Mesenchymal stem cell (in vitro differentiated cells and primary cell): ENCODE results near the gene ETV1. TPM values are rescaled to one million over a fixed set of nuclear protein-coding genes. Genes with fewer than 3 reads are reported as not detected.

Experiments
- DNase-seq: peaks from one replicate; pipeline ENCODE4 v3.0.0-alpha.2; 2013
- H2AFZ ChIP-seq: one replicate; pipeline ENCODE4 v1.6.1; 2013; ENCODE audit warnings: low read depth, mild to moderate bottlenecking, control low read depth, inconsistent platforms, low read length, moderate library complexity
- H2AK5ac ChIP-seq: 2 replicates; pipeline ENCODE4 v1.6.1; 2013; ENCODE audit warnings: low read length, moderate library complexity, mild to moderate bottlenecking, inconsistent platforms; ENCODE audit not compliant: severe bottlenecking
- H2BK120ac ChIP-seq: one replicate; pipeline ENCODE4 v1.6.1; 2013; ENCODE audit warnings: low read depth, mild to moderate bottlenecking, inconsistent platforms, low read length, moderate library complexity
- H2BK12ac ChIP-seq, 2 experiments: one replicate each; pipeline ENCODE4 v1.6.1; 2013; ENCODE audit warnings: inconsistent platforms in 2 of 2, low read length in 2 of 2, mild to moderate bottlenecking in 2 of 2, moderate library complexity in 2 of 2, control low read depth in 1 of 2
- H2BK15ac ChIP-seq: one replicate; pipeline ENCODE4 v1.6.1; 2013; ENCODE audit warnings: mild to moderate bottlenecking, low read depth, inconsistent platforms; ENCODE audit not compliant: poor library complexity, severe bottlenecking
- H2BK5ac ChIP-seq: 2 replicates; pipeline ENCODE4 v1.6.1; 2013; ENCODE audit warnings: low read depth, mild to moderate bottlenecking, low read length, control low read depth, inconsistent platforms; ENCODE audit not compliant: poor library complexity, severe bottlenecking
- H3K14ac ChIP-seq, 2 experiments: one replicate each; pipeline ENCODE4 v1.6.1; 2013; ENCODE audit warnings: inconsistent platforms in 2 of 2, low read length in 2 of 2, control low read depth in 1 of 2, mild to moderate bottlenecking in 1 of 2, moderate library complexity in 1 of 2
- H3K18ac ChIP-seq, 2 experiments: one replicate each; pipeline ENCODE4 v1.6.1; 2013; ENCODE audit warnings: inconsistent platforms in 2 of 2, low read length in 2 of 2, control low read depth in 1 of 2, low read depth in 1 of 2, mild to moderate bottlenecking in 1 of 2
- H3K23ac ChIP-seq, 2 experiments: one replicate each; pipeline ENCODE4 v1.6.1; 2013; ENCODE audit warnings: inconsistent platforms in 2 of 2, low read length in 2 of 2, mild to moderate bottlenecking in 2 of 2, moderate library complexity in 2 of 2, control low read depth in 1 of 2
- H3K27ac ChIP-seq: 2 replicates; pipeline ENCODE4 v1.5.1; 2013; ENCODE audit warnings: mild to moderate bottlenecking, moderate library complexity, low read length, control low read depth, inconsistent platforms; ENCODE audit not compliant: poor library complexity, severe bottlenecking
- H3K27me3 ChIP-seq, 2 experiments: 2 replicates each; pipeline versions ENCODE4 v1.6.1 to v1.7.0; 2013; ENCODE audit warnings: low read length in 2 of 2, mild to moderate bottlenecking in 2 of 2, moderate library complexity in 2 of 2, control low read depth in 1 of 2, inconsistent platforms in 1 of 2; ENCODE audit not compliant: control insufficient read depth in 1 of 2, insufficient read depth in 1 of 2
- H3K36me3 ChIP-seq, 2 experiments: 2 replicates each; pipeline versions ENCODE4 v1.6.1 to v1.7.0; 2013; ENCODE audit warnings: low read length in 2 of 2, control low read depth in 1 of 2, inconsistent platforms in 1 of 2, low read depth in 1 of 2, mild to moderate bottlenecking in 1 of 2; ENCODE audit not compliant: insufficient read depth in 2 of 2, control insufficient read depth in 1 of 2
- H3K4ac ChIP-seq, 2 experiments: one replicate each; pipeline ENCODE4 v1.6.1; 2013; ENCODE audit warnings: inconsistent platforms in 2 of 2, low read length in 2 of 2, mild to moderate bottlenecking in 2 of 2, moderate library complexity in 2 of 2, control low read depth in 1 of 2, low read depth in 1 of 2
- H3K4me1 ChIP-seq: 2 replicates; pipeline ENCODE4 v1.6.1; 2013; ENCODE audit warnings: low read depth, low read length, control low read depth; ENCODE audit not compliant: control insufficient read depth, insufficient read depth
- H3K4me2 ChIP-seq: 2 replicates; pipeline ENCODE4 v1.6.1; 2013; ENCODE audit warnings: low read length, mild to moderate bottlenecking, inconsistent platforms; ENCODE audit not compliant: poor library complexity, severe bottlenecking
- H3K4me3 ChIP-seq, 2 experiments: 2 replicates each; pipeline versions ENCODE4 v1.5.1 to v1.7.0; 2013; ENCODE audit warnings: low read length in 2 of 2, mild to moderate bottlenecking in 2 of 2, control low read depth in 1 of 2, low read depth in 1 of 2; ENCODE audit not compliant: insufficient read depth in 1 of 2
- H3K79me1 ChIP-seq: replicated peaks from 2 replicates; pipeline ENCODE4 v1.6.1; 2013; ENCODE audit warnings: mild to moderate bottlenecking, control low read depth, low read length, inconsistent platforms; ENCODE audit not compliant: poor library complexity, severe bottlenecking
- H3K9ac ChIP-seq: 2 replicates; pipeline ENCODE4 v1.7.0; 2013; ENCODE audit warnings: mild to moderate bottlenecking, low read length, moderate library complexity
- H3K9me3 ChIP-seq: 2 replicates; pipeline ENCODE4 v1.7.0; 2013; ENCODE audit warnings: mild to moderate bottlenecking, low read length; ENCODE audit not compliant: control insufficient read depth
- H4K8ac ChIP-seq: one replicate; pipeline ENCODE4 v1.6.1; 2013; ENCODE audit warnings: inconsistent platforms, mild to moderate bottlenecking, low read length, moderate library complexity
- H4K91ac ChIP-seq: one replicate; pipeline ENCODE4 v1.6.1; 2013; ENCODE audit warnings: mild to moderate bottlenecking, low read length, inconsistent platforms
- WGBS: methylation state at CpG from one replicate; pipeline ENCODE4 v1.1.7; 2013; ENCODE audit warnings: mixed read lengths; 5-methylcytosine and 5-hydroxymethylcytosine counted together
- polyA plus RNA-seq, 2 experiments: library from polyadenylated mRNA; stranded (reverse); fragments of 200-250 nt; gene quantifications; one replicate each; pipeline ENCODE4 v1.2.3, GENCODE V29; 2013

ETV1 gene
- polyA plus RNA-seq (2013, experiment 1 of 2), result 47.3 TPM
- 49.7 TPM for polyA plus RNA-seq (2013, experiment 2 of 2)

DNA sequence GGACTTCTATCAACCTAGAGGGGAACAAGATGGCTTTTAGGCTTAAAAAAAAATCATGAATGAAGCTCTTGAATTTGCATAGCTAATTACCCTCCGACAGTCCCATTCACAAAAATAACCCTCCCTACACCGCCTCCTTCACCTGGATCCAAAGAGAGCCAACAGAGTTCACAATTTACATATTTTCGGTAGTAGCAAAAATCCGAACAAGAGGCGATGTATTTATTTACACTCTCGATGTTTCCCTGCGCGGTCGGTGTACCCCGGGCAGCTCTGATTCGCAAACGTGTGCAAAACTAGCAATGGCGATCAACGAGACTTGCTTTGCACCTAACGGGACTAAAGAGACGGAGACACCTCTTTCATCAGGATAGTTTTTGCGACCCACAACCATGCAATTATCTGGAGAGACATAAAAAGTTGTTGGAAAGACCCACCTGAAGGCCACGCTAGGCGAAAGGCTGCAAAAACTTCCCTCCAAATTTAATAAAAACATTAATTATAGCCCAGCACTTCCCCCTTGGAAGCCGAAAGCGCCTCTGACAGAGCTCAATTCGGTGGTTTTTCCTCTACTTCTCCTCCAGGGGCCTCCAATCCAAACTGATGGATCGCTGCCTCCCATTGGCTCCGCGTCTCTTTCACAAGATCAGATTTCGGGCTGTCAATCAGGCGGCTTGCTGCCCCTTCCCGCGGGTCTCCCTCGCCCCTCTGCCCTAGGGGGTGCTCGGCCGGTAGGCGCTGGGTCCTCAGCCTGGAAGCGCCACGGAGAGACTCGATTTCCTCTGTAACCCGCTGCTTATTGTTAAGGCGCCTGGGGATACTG, at the start of gene ETV1:
ETV1 (minus strand) TSS at position 541 of the 823 bp plus-strand sequence. CDS start 614 bp downstream, outside the sequence.
- H3K4ac ChIP-seq, result peak within 1 kb of the TSS; percentile 39 to 85
- H3K9ac ChIP-seq, result peak within 1 kb of the TSS; percentile 97
- peak within 1 kb of the TSS; percentile 11 for H2BK120ac ChIP-seq
- H2BK5ac ChIP-seq, result peak within 1 kb of the TSS; percentile 69
- peaks cover 0 to 7% of the 10 kb centered on the region in 2 experiments for H3K36me3 ChIP-seq
- DNase-seq, result peak; percentile 88
- WGBS, result under 1% methylated on average over 37 of the region's 38 CpGs
- no peak within 1 kb of the TSS for H3K14ac ChIP-seq
- no peaks in the 10 kb centered on the region for H3K27me3 ChIP-seq
- H3K23ac ChIP-seq, result peak within 1 kb of the TSS in 1 of 2 experiments; percentile 83
- H4K8ac ChIP-seq, result peak within 1 kb of the TSS; percentile 54
- peak within 1 kb of the TSS in 1 of 2 experiments; percentile 95 for H2BK12ac ChIP-seq
- peak within 1 kb of the TSS; percentile 93 for H3K4me2 ChIP-seq
- no peak within 1 kb of the TSS for H2AK5ac ChIP-seq
- H2AFZ ChIP-seq, result peak within 1 kb of the TSS; percentile 77
- no peaks in the 10 kb centered on the region for H3K9me3 ChIP-seq
- H2BK15ac ChIP-seq, result peak within 1 kb of the TSS; percentile 26
- peak within 1 kb of the TSS; percentile 86 to 96 for H3K18ac ChIP-seq
- peak within 1 kb of the TSS; percentile 44 for H4K91ac ChIP-seq
- H3K79me1 ChIP-seq, result peaks cover 3% of the 10 kb centered on the region
- peak within 1 kb of the TSS; percentile 82 for H3K27ac ChIP-seq
- peak within 1 kb of the TSS; percentile 79 to 94 for H3K4me3 ChIP-seq
- H3K4me1 ChIP-seq, result peaks cover 1% of the 10 kb centered on the region

GRCh38 chr7:14024406-14024805, 34.9 kb upstream of the ETV1 start:
- no peak overlapping the region for H2AK5ac ChIP-seq
- H2BK15ac ChIP-seq, result no peak overlapping the region
- DNase-seq, result no peak
- no peak overlapping the region for H3K27ac ChIP-seq
- WGBS, result 89% methylated on average over 1 of the region's 2 CpGs
- no peak overlapping the region for H3K4me2 ChIP-seq
- H3K4me1 ChIP-seq, result peaks cover 2% of the 10 kb centered on the region
- no peak overlapping the region for H4K8ac ChIP-seq
- H3K79me1 ChIP-seq, result no peaks in the 10 kb centered on the region
- no peak overlapping the region for H2BK5ac ChIP-seq
- no peak overlapping the region for H2BK12ac ChIP-seq
- H3K4me3 ChIP-seq, result no peak overlapping the region
- H3K4ac ChIP-seq, result no peak overlapping the region
- no peak overlapping the region for H2AFZ ChIP-seq
- no peaks in the 10 kb centered on the region for H3K36me3 ChIP-seq
- no peak overlapping the region for H3K9ac ChIP-seq
- no peak overlapping the region for H3K14ac ChIP-seq
- H3K9me3 ChIP-seq, result no peaks in the 10 kb centered on the region
- no peak overlapping the region for H3K23ac ChIP-seq
- no peak overlapping the region for H4K91ac ChIP-seq
- H3K18ac ChIP-seq, result no peak overlapping the region
- no peaks in the 10 kb centered on the region for H3K27me3 ChIP-seq
- H2BK120ac ChIP-seq, result no peak overlapping the region

DNA sequence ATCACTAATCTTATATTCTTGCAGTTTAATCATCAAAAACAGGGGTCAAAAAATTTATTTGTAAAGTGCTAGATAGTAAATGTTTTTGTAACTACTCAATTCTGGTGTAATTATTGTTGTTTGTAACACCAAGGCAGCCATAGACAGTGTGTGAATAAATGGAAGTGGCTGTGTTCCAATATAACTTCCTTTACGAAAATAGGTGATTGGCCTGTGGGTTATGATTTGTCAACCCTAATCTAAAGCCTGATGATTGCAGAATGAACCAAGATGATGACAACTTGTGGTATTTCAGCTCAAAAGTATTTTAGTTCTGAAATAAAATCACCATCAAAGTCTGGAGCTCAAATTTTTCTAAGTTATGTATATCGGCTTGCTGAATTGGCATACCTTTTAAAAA, 34.4 kb upstream of the ETV1 start:
- Histone ChIP-seq H2BK120ac (no peak overlapping the region), H3K36me3 (no peaks in the 10 kb centered on the region), H2BK15ac (no peak overlapping the region), H2BK12ac (no peak overlapping the region), H3K4me3 (no peak overlapping the region), H3K4ac (no peak overlapping the region), H2AFZ (no peak overlapping the region), H2BK5ac (no peak overlapping the region), H3K4me1 (peaks cover 2% of the 10 kb centered on the region), H3K27ac (no peak overlapping the region), H4K91ac (no peak overlapping the region), H3K4me2 (no peak overlapping the region), H3K27me3 (no peaks in the 10 kb centered on the region), H4K8ac (no peak overlapping the region), H3K14ac (no peak overlapping the region), H3K18ac (no peak overlapping the region), H3K79me1 (no peaks in the 10 kb centered on the region), H3K9ac (no peak overlapping the region), H2AK5ac (no peak overlapping the region), H3K9me3 (no peaks in the 10 kb centered on the region), H3K23ac (no peak overlapping the region)
- DNase-seq, result no peak
- WGBS, result 100% methylated on average over 1 of the region's 2 CpGs

GRCh38 chr7:14023342-14023741, 33.9 kb upstream of the ETV1 start:
- whole genome bisulfite sequencing, result 76% methylated on average over 4 of the region's 4 CpGs

More at GRCh38 chr7:14023342-14023741, 33.9 kb upstream of the ETV1 start:
- Histone ChIP-seq H3K36me3 (no peaks in the 10 kb centered on the region), H4K8ac (no peak overlapping the region), H3K14ac (no peak overlapping the region), H2BK120ac (no peak overlapping the region), H3K27me3 (no peaks in the 10 kb centered on the region), H2BK15ac (no peak overlapping the region), H2BK12ac (no peak overlapping the region), H3K9me3 (no peaks in the 10 kb centered on the region), H3K23ac (no peak overlapping the region), H3K27ac (no peak overlapping the region), H3K4ac (no peak overlapping the region), H4K91ac (no peak overlapping the region), H2AK5ac (no peak overlapping the region), H2BK5ac (no peak overlapping the region), H3K4me2 (no peak overlapping the region), H3K4me3 (no peak overlapping the region), H3K4me1 (peaks cover 2% of the 10 kb centered on the region), H3K18ac (no peak overlapping the region), H3K9ac (no peak overlapping the region), H3K79me1 (no peaks in the 10 kb centered on the region), H2AFZ (no peak overlapping the region)
- DNase-seq, result no peak
